Posterior cingulate gyrus (tissue), 11 donors: Measurements from ENCODE around the gene EFNA2.
A peak's percentile ranks its signal among the peaks of the same experiment; 100 is the strongest.

ENCODE experiments used
- DNase-seq, 10 donors: peaks; one replicate each; pipeline versions ENCODE4 v3.0.0 to v3.0.0-alpha.2; 2020 to 2021; ENCODE audit warnings: mixed read lengths in 3 of 10
- intact Hi-C: fragments of 100-400 bp; cut with DNase I; formaldehyde crosslinking; loops from one replicate; pipeline ENCODE4 v1.15.1; 2023

Gene EFNA2

GRCh38 chr19:1269478-1270212 is 16.0 kb upstream of the EFNA2 start:
- intact Hi-C loops = loop anchor here (10.0 kb wide), 1 partner anchor 165 kb away; the partner anchor contains the start of gene RPS15

DNA sequence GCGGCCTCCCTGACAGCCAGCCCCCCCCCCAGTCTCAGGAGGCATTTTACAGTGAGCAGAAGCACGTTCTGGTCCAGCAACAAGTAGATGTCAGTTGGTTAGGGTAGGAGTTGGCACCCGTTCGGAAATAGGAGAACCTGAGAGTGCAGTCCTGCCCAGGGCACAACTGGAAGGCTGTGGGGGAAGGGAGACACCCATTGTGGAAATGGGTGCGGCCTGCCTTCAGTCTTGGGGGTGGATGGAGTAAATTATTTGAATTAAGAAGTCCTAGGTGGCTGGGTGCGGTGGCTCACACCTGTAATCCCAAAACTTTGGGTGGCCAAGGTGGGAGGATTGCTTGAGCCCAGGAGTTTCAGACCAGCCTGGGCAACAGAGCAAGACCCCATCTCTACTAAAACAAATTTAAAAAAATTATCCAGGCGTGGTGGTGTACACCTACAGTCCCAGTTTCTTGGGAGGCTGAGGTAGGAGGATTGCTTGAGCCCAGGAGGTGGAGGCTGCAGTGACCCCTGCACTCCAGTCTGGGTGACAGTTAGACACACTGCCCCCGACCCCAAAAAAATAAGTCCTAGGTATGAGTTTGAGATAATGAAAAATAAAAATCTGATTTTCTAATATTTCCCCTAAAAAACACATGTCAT is 15.3 kb upstream of the EFNA2 start:
- intact Hi-C loops = loop anchor here (10.0 kb wide), 1 partner anchor 164 kb away; the partner anchor contains the start of gene RPS15
- no peak for DNase-seq

More at GRCh38 chr19:1269478-1270212, 16.0 kb upstream of the EFNA2 start:
- DNase-seq = peak; percentile 70 to 96 (median 77)

- intact Hi-C loops = loop anchor here (10.0 kb wide), 1 partner anchor 164 kb away; the partner anchor contains the start of gene RPS15
- DNase-seq = no peak
Observed at GRCh38 chr19:1270854-1271527, 14.7 kb upstream of the EFNA2 start.

DNA sequence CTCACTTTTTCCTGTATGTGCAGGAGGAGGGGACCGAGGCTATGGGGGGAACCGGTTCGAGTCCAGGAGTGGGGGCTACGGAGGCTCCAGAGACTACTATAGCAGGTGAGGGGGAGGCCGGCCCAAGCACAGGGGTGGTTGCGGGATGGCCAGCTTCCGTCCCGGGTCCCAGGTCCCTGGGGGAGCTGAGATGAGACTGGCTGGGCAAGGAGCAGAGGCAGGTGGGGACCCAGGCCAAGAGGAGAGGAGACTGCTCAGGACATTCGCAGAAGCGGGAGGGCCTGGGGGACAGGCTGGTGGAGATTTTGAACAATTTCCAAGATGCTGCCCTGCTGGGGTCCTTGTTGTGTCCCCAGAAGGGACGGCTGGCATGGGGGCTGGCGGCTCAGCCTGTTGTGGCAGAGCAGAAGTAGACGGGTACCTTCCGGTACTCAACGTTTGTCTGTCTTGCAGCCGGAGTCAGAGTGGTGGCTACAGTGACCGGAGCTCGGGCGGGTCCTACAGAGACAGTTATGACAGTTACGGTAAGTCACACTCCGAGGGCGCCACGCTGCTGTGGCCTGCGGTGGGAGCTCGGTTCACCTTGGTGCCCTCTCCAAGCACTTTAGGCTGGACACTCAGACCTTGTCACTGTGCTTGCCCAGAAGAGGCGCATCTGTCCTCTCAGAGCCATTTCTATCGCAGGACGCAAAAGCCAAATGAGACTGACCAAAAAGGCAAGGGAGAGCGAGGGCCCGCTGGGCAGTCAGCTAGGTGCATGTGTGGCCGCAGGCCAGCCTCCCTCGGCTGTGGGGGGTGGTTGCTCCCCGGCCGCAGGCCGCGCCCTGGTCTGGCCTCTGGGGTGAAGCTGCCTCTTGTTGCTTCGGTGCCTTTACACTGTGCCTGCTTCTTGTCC is 13.9 kb upstream of the EFNA2 start:
- no peak for DNase-seq
- intact Hi-C loops = loop anchor here (10.0 kb wide), 1 partner anchor 163 kb away; the partner anchor contains the start of gene RPS15

- no peak for DNase-seq
- intact Hi-C loops = loop anchor here (10.0 kb wide), 1 partner anchor 162 kb away; the partner anchor contains the start of gene RPS15
Observed at GRCh38 chr19:1272423-1273262, 13.0 kb upstream of the EFNA2 start.

DNA sequence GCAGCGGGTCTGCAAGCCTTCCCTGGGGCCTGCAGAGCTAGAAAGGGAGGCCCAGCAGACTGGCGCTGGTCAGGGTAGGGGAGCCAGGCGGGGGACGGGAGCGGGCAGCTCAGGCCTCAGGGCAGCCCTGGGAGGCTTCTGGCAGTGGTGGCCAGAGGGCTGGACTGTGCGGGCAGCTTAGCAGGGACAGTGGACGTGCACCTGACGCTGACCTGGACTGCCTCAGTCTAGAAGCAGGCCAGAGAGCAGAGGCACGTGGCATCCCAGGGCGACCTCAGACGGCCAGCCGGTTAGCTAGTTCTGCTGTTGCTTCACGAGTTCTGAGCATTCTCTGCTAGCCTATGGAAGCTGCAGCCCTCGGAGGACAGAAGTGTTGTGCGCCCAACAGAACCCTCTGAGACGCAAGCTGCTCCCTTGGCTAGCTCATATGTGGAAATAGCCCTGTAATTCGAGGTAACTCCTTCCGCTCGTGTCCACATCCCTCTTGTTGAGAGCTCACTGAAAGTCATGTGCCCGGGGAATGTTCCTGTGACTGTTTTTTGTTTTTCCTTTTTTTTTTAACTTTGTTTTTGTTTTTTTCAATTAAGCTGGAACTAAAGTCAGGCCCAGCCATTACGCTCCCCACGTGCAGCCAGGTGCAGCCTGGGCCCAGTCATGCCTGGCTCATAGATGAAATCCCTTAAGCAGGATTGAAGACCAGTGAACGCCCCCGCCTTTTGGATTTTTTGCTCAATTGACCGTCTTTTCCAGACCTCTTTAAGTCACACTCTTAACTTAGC is 12.2 kb upstream of the EFNA2 start:
- DNase-seq = no peak
- intact Hi-C loops = loop anchor here (10.0 kb wide), 1 partner anchor 161 kb away; the partner anchor contains the start of gene RPS15

- no peak for DNase-seq
Observed at GRCh38 chr19:1274081-1274851, 11.4 kb upstream of the EFNA2 start.

DNA sequence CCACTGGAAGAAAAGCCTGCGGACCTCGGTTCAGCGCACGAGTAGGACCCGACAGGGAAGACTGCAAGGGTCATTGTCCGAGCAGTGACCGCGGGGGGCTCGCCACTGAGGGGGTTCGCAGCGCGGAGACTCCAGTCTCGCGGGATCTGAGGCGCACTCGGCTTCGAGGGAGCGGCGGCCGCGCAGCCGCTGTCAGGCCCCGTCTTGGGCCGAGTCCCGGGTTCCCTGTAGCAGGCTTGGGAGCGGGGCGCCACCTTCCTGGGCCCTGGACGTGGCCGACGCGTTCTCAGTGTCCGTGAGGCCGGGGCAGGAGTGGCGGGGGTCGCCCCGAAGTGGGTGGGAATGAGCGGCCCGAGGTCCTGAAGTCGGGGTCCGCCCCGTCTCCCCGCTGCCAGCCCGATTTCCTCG is 10.8 kb upstream of the EFNA2 start:
- intact Hi-C loops = loop anchor here (5.0 to 10.0 kb wide), 2 partner anchors 82 to 160 kb away; partner anchors contain the start of gene RPS15
- DNase-seq = no peak

More at GRCh38 chr19:1274081-1274851, 11.4 kb upstream of the EFNA2 start:
- intact Hi-C loops = loop anchor here (10.0 kb wide), 1 partner anchor 161 kb away; the partner anchor contains the start of gene RPS15

DNA sequence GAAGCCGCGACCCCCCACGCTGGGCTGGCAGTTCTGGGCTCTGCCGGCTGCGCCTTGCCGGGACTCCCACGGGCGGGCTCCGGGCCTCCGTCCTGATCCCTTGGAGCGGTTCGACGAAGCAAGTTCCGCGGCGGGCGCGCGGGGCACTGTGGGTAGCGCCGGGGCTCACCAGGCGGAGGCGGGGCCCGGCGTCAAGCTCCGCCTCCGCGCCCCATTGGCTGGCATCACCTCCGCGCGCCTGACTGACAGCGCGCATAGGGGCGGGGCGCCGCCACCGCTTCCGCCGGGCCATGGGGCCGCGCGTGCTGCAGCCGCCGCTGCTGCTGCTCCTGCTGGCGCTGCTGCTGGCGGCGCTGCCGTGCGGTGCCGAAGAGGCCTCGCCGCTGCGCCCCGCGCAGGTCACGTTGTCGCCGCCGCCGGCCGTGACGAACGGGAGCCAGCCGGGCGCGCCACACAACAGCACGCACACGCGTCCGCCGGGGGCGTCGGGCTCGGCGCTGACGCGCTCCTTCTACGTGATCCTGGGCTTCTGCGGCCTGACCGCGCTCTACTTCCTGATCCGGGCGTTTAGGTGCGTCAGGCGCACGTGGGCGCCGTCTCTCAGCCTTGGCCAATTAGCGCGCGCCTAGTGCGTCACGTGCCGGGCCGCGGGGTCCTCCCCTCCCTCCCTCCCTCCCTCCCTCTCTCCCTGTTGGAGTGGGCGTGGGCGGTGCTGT is 10.3 kb upstream of the EFNA2 start, which contains the start of gene FAM174C:
Gene FAM174C, plus strand, starts transcription at position 271 of the 716 bp plus-strand sequence. Its CDS starts 20 bp downstream, at position 291.
- peak; percentile 89 to 99 (median 96) for DNase-seq
- intact Hi-C loops = loop anchor here (5.0 to 10.0 kb wide), 2 partner anchors 82 to 159 kb away; partner anchors contain the start of gene RPS15

DNA sequence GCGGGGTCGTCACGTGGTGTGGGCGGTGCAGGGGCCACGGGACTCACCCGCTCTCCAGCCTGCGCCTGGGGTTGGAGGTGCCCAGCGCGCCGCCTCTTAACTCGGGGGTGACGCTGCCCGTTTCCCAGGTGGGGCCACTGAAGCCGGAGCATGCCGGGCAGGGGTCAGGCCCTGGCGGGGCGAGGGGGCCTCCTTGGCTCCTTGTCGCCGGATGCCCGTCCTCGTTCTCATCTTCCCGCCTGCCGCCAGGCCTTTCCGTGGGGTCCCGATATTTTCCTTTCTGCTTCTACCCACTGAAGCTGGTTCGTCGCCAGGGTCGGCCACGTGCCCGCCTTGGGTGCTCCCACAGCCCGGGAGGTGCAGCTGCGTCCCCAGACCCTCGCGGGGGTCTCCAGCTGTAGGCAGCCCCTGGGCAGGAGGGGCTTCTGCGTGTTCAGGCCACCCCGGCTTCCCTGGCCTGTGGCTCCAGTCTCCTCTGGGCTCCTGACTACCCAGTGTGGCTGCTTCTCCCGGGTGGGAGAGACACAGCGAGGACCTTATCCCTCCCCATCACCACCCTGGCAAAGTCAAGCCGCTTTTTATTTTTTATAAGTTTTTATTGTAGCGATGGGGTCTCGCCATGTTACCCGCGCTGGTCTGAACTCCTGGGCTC is 9.6 kb upstream of the EFNA2 start:
- intact Hi-C loops = loop anchor here (5.0 to 10.0 kb wide), 2 partner anchors 81 to 159 kb away; partner anchors contain the start of gene RPS15
- DNase-seq = no peak

DNA sequence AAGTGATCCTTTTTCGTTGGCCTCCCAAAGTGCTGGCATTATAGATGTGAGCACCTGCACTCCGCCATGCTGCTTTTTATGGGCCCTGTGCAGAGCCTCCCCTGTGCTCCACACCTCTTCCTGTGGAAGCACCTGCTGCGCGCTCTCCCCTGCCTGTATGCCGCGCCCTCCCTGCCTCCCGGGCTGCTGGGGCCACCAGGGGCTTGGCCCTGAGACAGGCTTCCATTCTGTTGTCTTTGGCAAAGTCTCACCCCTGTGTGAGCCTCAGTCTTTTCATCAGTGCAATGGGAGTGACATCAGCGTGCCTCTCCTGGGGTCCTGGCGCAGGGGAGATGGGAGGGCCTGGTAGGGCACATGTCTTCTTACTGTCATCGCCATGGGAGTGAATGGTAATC is 9.0 kb upstream of the EFNA2 start:
- intact Hi-C loops = loop anchor here (5.0 to 10.0 kb wide), 2 partner anchors 81 to 158 kb away; partner anchors contain the start of gene RPS15
- DNase-seq = no peak

- no peak for DNase-seq
- intact Hi-C loops = loop anchor here (5.0 to 10.0 kb wide), 2 partner anchors 80 to 158 kb away; partner anchors contain the start of gene RPS15
Observed at GRCh38 chr19:1277061-1277460, 8.6 kb upstream of the EFNA2 start.

DNA sequence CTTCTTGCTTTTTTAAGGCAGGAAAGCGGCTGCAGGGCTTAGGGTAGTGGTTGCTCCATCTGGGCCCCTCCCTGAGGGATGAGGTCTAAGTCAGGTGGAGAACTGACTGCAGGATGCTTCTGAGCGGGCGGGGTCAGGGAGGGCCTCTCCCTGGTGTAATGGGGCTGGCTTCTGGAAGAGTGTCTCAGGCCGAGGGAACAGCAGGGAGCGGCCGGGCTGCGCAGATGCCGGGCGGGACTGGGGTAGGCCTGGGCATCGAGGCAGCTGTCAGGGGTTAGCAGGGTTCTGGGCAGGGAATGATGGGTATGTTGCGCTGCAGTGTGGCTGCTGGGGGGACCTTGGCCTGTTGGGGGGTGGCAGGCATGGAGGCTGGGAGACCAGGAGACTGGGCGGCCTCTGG is 7.6 kb upstream of the EFNA2 start:
- no peak for DNase-seq
- intact Hi-C loops = loop anchor here (5.0 to 10.0 kb wide), 2 partner anchors 79 to 157 kb away; partner anchors contain the start of gene RPS15

DNA sequence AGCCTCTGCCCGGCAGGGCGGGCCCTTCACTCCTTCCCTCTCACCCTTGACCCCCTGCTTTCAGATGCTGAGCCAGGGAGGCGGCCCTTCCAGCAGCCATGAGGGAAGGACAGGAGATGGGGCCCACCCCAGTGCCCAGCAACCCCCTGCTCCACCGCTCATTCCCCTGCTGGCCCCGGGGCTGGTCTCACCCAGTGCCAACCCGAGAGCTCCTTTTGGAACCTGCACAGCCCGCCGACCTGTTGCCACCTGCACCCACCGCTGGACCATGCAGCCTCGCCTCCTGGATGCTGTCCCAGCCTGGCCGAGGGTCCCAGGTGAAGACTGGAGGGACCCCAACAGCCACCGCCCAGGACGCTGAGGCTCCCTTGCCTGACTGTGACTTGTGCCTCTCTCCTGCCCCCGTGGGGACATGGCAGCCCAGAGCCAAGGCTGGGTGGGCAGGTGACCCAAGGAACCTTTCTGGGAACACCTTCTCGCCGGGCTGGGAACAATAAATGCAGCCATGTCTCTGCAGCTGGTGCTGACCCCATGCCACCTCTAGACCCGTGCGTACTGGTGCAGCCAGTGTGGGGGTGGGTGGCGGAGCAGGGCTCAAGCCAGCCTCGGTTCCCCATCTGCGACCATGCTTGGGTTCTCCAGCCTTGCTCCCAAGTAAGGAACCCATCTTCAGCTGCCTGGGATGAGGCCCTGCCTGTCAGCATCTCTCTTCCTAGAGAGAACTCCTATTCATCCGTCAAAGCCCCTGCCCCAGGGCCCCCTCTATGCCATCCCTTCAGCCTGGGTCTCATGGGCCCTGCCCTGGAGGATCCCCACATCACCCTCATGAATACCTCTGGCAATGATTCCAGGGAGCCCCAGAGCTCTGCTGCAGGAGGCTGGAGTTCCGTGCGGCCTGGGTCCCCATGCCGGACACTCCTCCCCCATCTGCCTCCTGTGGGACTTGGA is 6.7 kb upstream of the EFNA2 start:
- DNase-seq = no peak
- intact Hi-C loops = loop anchor here (5.0 to 10.0 kb wide), 2 partner anchors 78 to 156 kb away; partner anchors contain the start of gene RPS15
